ENCODE results near the gene PDCD6IP. TPM values are rescaled to one million over a fixed set of nuclear protein-coding genes. Genes with fewer than 3 reads are reported as not detected.

The PDCD6IP gene
- total RNA-seq, 1 experiment from 2014 or later: 205 TPM

GRCh38 chr3:33889394-33890039 lies 91.1 kb downstream of the PDCD6IP start:
- ATAC-seq: no peak
- Histone ChIP-seq H3K9me3 (ENCODE audit: control insufficient read depth, insufficient read depth, low read depth, low read length) (no peaks in the 10 kb centered on the region), H3K4me3 (ENCODE audit: low read depth in 2 of 2, low read length in 2 of 2) (no peak overlapping the region), H3K27ac (ENCODE audit: low read length) (no peak overlapping the region), H3K27me3 (ENCODE audit: control insufficient read depth, insufficient read depth, low read length) (no peaks in the 10 kb centered on the region), H3K36me3 (ENCODE audit: control insufficient read depth, insufficient read depth, low read length) (no peaks in the 10 kb centered on the region), H3K4me1 (ENCODE audit: control insufficient read depth, insufficient read depth, low read length) (no peaks in the 10 kb centered on the region)
- TF ChIP-seq SIN3A (IDR thresholded peaks at IDR 0.05; ENCODE audit: borderline replicate concordance, insufficient read depth, low read depth, low read length) (no peak), TCF7L2 (IDR thresholded peaks at IDR 0.05; ENCODE audit: low read depth, low read length) (no peak), REST (IDR thresholded peaks at IDR 0.05; ENCODE audit: insufficient read depth in 1 of 2, low read depth in 2 of 2, low read length in 1 of 2) (no peak), POLR2AphosphoS5 (IDR thresholded peaks at IDR 0.05; ENCODE audit: low read depth, low read length) (no peak), CTCF (IDR thresholded peaks at IDR 0.05) (no peak)
- ChIA-PET POLR2A (no interaction called here), CTCF (no interaction called here)
- DNase-seq (ENCODE audit: low read depth, low spot score): no peak
- intact Hi-C loops (cut with micrococcal nuclease; ENCODE audit: unreplicated experiment) (no loop called here), in situ Hi-C loops (cut with HindIII; ENCODE audit: low pct_unique_long_range_greater_than_20kb, low sequenced_read_pairs) (no loop called here)
- no TSS peak for BruUV-seq (replicated peaks)

- TF ChIP-seq TCF7L2 (IDR thresholded peaks at IDR 0.05; ENCODE audit: low read depth, low read length): no peak
- TF ChIP-seq REST (IDR thresholded peaks at IDR 0.05; ENCODE audit: insufficient read depth in 1 of 2, low read depth in 2 of 2, low read length in 1 of 2): no peak
- TF ChIP-seq SIN3A (IDR thresholded peaks at IDR 0.05; ENCODE audit: borderline replicate concordance, insufficient read depth, low read depth, low read length): no peak
- no peak for TF ChIP-seq CTCF (IDR thresholded peaks at IDR 0.05)
- no peak for TF ChIP-seq POLR2AphosphoS5 (IDR thresholded peaks at IDR 0.05; ENCODE audit: low read depth, low read length)
- no peak for DNase-seq (ENCODE audit: low read depth, low spot score)
- ChIA-PET POLR2A (no interaction called here), CTCF (no interaction called here)
- H3K36me3 ChIP-seq (ENCODE audit: control insufficient read depth, insufficient read depth, low read length): no peaks in the 10 kb centered on the region
- no peak for ATAC-seq
- no peaks in the 10 kb centered on the region for H3K9me3 ChIP-seq (ENCODE audit: control insufficient read depth, insufficient read depth, low read depth, low read length)
- intact Hi-C loops (cut with micrococcal nuclease; ENCODE audit: unreplicated experiment) (no loop called here), in situ Hi-C loops (cut with HindIII; ENCODE audit: low pct_unique_long_range_greater_than_20kb, low sequenced_read_pairs) (no loop called here)
- no peak overlapping the region for H3K4me3 ChIP-seq (ENCODE audit: low read depth in 2 of 2, low read length in 2 of 2)
- H3K27me3 ChIP-seq (ENCODE audit: control insufficient read depth, insufficient read depth, low read length): no peaks in the 10 kb centered on the region
- BruUV-seq (replicated peaks): no TSS peak
- no peaks in the 10 kb centered on the region for H3K4me1 ChIP-seq (ENCODE audit: control insufficient read depth, insufficient read depth, low read length)
- no peak overlapping the region for H3K27ac ChIP-seq (ENCODE audit: low read length)
These were observed 94.2 kb downstream of the PDCD6IP start for GRCh38 chr3:33892655-33893054.
